ENCODE measurements around the gene ANKH. TPM values are rescaled to one million over a fixed set of nuclear protein-coding genes. Genes with fewer than 3 reads are reported as not detected.

The ANKH gene
- total RNA-seq, 1 donor from 2014 or later, result 39.1 TPM

DNA sequence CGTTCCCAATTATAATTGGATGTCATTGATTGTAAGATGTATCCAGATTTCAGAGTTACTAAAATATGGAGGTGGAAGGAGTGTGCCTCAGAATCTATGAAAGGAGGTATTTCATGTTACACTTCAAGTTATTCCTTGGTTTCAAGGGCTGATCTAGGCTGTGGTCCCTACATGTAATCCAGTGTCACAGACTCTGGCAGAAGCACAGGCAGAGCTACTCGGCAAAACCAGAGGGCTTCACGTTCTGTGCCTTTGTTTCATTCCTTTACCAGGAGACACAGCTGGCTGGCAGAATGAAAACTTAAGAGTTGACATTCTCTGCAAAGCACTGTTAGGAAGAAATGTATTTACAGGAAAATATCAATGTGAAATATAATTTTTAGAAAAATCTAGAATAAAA is 99.6 kb downstream of the ANKH start:
- H3K9me3 Mint-ChIP-seq, result no peaks in the 10 kb centered on the region
- no peaks in the 10 kb centered on the region for H3K27me3 Mint-ChIP-seq (ENCODE audit: low read depth)
- no peak overlapping the region for H3K27ac Mint-ChIP-seq
- DNase-seq (ENCODE audit: low spot score in 2 of 2, unreplicated experiment in 2 of 2), result no peak
- no peak overlapping the region for H3K4me3 Mint-ChIP-seq
- TF ChIP-seq CTCF (IDR thresholded peaks at IDR 0.05; ENCODE audit: unreplicated experiment), result no peak
- H3K4me1 Mint-ChIP-seq, result peaks cover 6% of the 10 kb centered on the region
- no peaks in the 10 kb centered on the region for H3K36me3 Mint-ChIP-seq

GRCh38 chr5:14771189-14771588 is 100.4 kb downstream of the ANKH start:
- no peak for TF ChIP-seq CTCF (IDR thresholded peaks at IDR 0.05; ENCODE audit: unreplicated experiment)
- DNase-seq (ENCODE audit: low spot score in 2 of 2, unreplicated experiment in 2 of 2), result no peak
- H3K27ac Mint-ChIP-seq, result no peak overlapping the region
- peaks cover 6% of the 10 kb centered on the region for H3K4me1 Mint-ChIP-seq
- H3K9me3 Mint-ChIP-seq, result no peaks in the 10 kb centered on the region
- no peak overlapping the region for H3K4me3 Mint-ChIP-seq
- H3K27me3 Mint-ChIP-seq (ENCODE audit: low read depth), result no peaks in the 10 kb centered on the region
- H3K36me3 Mint-ChIP-seq, result peaks cover 2% of the 10 kb centered on the region

- Mint-ChIP-seq H3K36me3 (peaks cover 6% of the 10 kb centered on the region), H3K4me1 (peaks cover 6% of the 10 kb centered on the region), H3K27me3 (ENCODE audit: low read depth) (no peaks in the 10 kb centered on the region), H3K4me3 (no peak overlapping the region), H3K9me3 (no peaks in the 10 kb centered on the region), H3K27ac (no peak overlapping the region)
- DNase-seq (ENCODE audit: low spot score in 2 of 2, unreplicated experiment in 2 of 2), result no peak
- TF ChIP-seq CTCF (IDR thresholded peaks at IDR 0.05; ENCODE audit: unreplicated experiment), result no peak
Measured at GRCh38 chr5:14768508-14769365, 102.8 kb downstream of the ANKH start.

- H3K9me3 Mint-ChIP-seq, result no peaks in the 10 kb centered on the region
- no peak for TF ChIP-seq CTCF (IDR thresholded peaks at IDR 0.05; ENCODE audit: unreplicated experiment)
- peaks cover 6% of the 10 kb centered on the region for H3K4me1 Mint-ChIP-seq
- no peaks in the 10 kb centered on the region for H3K27me3 Mint-ChIP-seq (ENCODE audit: low read depth)
- H3K4me3 Mint-ChIP-seq, result no peak overlapping the region
- H3K27ac Mint-ChIP-seq, result no peak overlapping the region
- peaks cover 6% of the 10 kb centered on the region for H3K36me3 Mint-ChIP-seq
- DNase-seq (ENCODE audit: low spot score in 2 of 2, unreplicated experiment in 2 of 2), result no peak
Measured at GRCh38 chr5:14767735-14768507, 103.7 kb downstream of the ANKH start.

DNA sequence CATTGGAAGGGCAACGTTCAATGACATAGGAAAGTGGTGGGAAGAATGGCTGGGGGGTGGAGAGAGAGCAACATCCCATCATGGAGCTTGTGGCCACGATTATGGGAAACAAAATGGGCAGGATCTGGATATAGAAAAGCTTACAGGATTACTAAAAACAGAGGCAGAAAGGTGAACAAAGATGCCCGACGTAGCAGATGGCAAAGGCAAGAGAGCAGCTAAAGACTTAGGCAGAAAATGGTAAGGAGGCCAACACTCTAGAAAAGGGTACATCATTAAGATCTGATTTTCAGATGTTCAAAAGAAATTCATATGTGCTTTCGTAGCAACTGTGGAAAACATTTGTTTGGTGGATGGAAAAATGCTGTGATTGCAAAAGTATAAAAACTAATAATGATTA is 104.5 kb downstream of the ANKH start:
- Mint-ChIP-seq H3K36me3 (peaks cover 6% of the 10 kb centered on the region), H3K4me3 (no peak overlapping the region)
- no peak for DNase-seq (ENCODE audit: low spot score in 2 of 2, unreplicated experiment in 2 of 2)

More for the DNA sequence above, 104.5 kb downstream of the ANKH start:
- Mint-ChIP-seq H3K9me3 (no peaks in the 10 kb centered on the region), H3K4me1 (peaks cover 6% of the 10 kb centered on the region), H3K27me3 (ENCODE audit: low read depth) (no peaks in the 10 kb centered on the region), H3K27ac (no peak overlapping the region)
- TF ChIP-seq CTCF (IDR thresholded peaks at IDR 0.05; ENCODE audit: unreplicated experiment), result no peak
